G401 (cell line): ENCODE results near the gene SUMO1. TPM values are rescaled to one million over a fixed set of nuclear protein-coding genes. Genes with fewer than 3 reads are reported as not detected.
A peak's percentile ranks its signal among the peaks of the same experiment; 100 is the strongest.

ENCODE experiments used
- DNase-seq: peaks from one replicate; pipeline ENCODE4 v3.0.0-alpha.2; 2015; ENCODE audit warnings: low spot score
- in situ Hi-C: cut with HindIII; loops from 2 replicates; pipeline ENCODE4 v1.10.0; 2016; ENCODE audit warnings: low sequenced_read_pairs, mixed read lengths
- total RNA-seq: library from RNA; depleted of rRNA; stranded (reverse); fragments of >200 nt; shearing (Covaris generic); gene quantifications from 2 replicates; pipeline ENCODE4 v1.2.3, GENCODE V29; 2014; rRNA removed

SUMO1 gene
- total RNA-seq, 1 experiment from 2014 or later = 352 TPM

- in situ Hi-C loops = no loop called here
- DNase-seq = peak; percentile 97
Measured at GRCh38 chr2:202161151-202161835, 77.1 kb downstream of the SUMO1 start.

- in situ Hi-C loops = no loop called here
Measured at GRCh38 chr2:202158796-202159195, 79.6 kb downstream of the SUMO1 start.

GRCh38 chr2:202157211-202157990, 81.0 kb downstream of the SUMO1 start:
- in situ Hi-C loops = no loop called here
- DNase-seq = peak; percentile 53

More at GRCh38 chr2:202158796-202159195, 79.6 kb downstream of the SUMO1 start:
- DNase-seq = peak; percentile 84

Other genes with a start within 250 kb of the SUMO1 start
- 17.5 and 18.5 TPM in 2 replicates for gene FZD7, start 204.7 kb downstream of the SUMO1 start, total RNA-seq
- gene KIAA2012, start 165.3 kb downstream of the SUMO1 start, total RNA-seq = not detected in 2 replicates
- gene NOP58, start 27.2 kb upstream of the SUMO1 start, total RNA-seq = 91.1 and 106 TPM in 2 replicates
- gene BMPR2, start 137.7 kb upstream of the SUMO1 start, total RNA-seq = 9.0 and 11.3 TPM in 2 replicates